Adrenal gland (tissue), 12 donors: Measurements from ENCODE around the gene HS3ST1. TPM values are rescaled to one million over a fixed set of nuclear protein-coding genes. Genes with fewer than 3 reads are reported as not detected.

Experiments used
- DNase-seq, 7 donors: peaks; one replicate each; pipeline ENCODE4 v3.0.0-alpha.2; 2019 to 2020
- H3K27ac ChIP-seq, 5 donors: fragments of 200-600 bp; sonication (generic) in 4 of 5; 1 replicate in 3 of 5; 2 replicates in 2 of 5; pipeline versions ENCODE4 v1.5.1 to v1.8.0; 2016 to 2020; ENCODE audit warnings: mild to moderate bottlenecking in 1 of 5
- H3K27me3 ChIP-seq: fragments of 200-600 bp; 2 replicates; pipeline ENCODE4 v1.8.0; 2021
- H3K36me3 ChIP-seq, 2 donors: fragments of 200-600 bp; replicated peaks in 1 of 2; 1 replicate in 1 of 2; 2 replicates in 1 of 2; pipeline versions ENCODE4 v1.5.1 to v1.8.0; 2018 to 2022
- H3K4me1 ChIP-seq, 2 donors: fragments of 200-600 bp; replicated peaks in 1 of 2; 1 replicate in 1 of 2; 2 replicates in 1 of 2; pipeline versions ENCODE4 v1.5.1 to v1.8.0; 2018 to 2021
- H3K4me3 ChIP-seq, 4 donors: fragments of 200-600 bp; sonication (generic) in 3 of 4; one replicate each; pipeline ENCODE4 v1.5.1; 2016 to 2018
- H3K9me3 ChIP-seq, 3 donors: fragments of 200-600 bp; sonication (generic) in 1 of 3; replicated peaks in 1 of 3; 1 replicate in 2 of 3; 2 replicates in 1 of 3; pipeline versions ENCODE4 v1.5.1 to v1.8.0; 2016 to 2021
- CTCF ChIP-seq, 6 experiments: fragments of 450-650 bp in 4 of 6; fragments of 200-600 bp in 2 of 6; sonication (generic) in 1 of 6; IDR thresholded peaks; 1 replicate in 5 of 6; 2 replicates in 1 of 6; pipeline versions ENCODE4 v1.5.1 to v1.8.0; 2016 to 2021; ENCODE audit warnings: antibody characterized with exemption in 6 of 6, mild to moderate bottlenecking in 2 of 6, moderate library complexity in 1 of 6
- POLR2A ChIP-seq, 2 donors: fragments of 450-650 bp; IDR thresholded peaks; one replicate each; pipeline ENCODE4 v1.6.1; 2017; ENCODE audit warnings: antibody characterized with exemption in 2 of 2, mild to moderate bottlenecking in 2 of 2, moderate library complexity in 1 of 2
- WGBS, 4 donors: extraction: QIAGEN DNeasy Blood & Tissue Kit in 2 of 4; methylation state at CpG; one replicate each; pipeline versions ENCODE4 v1.1.5 to v1.1.7; 2013 to 2017; 5-methylcytosine and 5-hydroxymethylcytosine counted together
- intact Hi-C, 2 donors: fragments of 100-400 bp; cut with DNase I; formaldehyde crosslinking; loops; one replicate each; pipeline versions ENCODE4 v1.14.1 to v1.15.0; 2022 to 2023
- polyA plus RNA-seq, 3 donors: library from polyadenylated mRNA; stranded (reverse); fragments of 200-250 nt in 2 of 3; fragments of 350-450 nt in 1 of 3; fragmentation: Illumina TruSeq in 1 of 3; extraction: RNeasy Lipid Tissue Mini Kit (QIAGEN cat#74804) in 1 of 3; gene quantifications; one replicate each; pipeline ENCODE4 v1.2.3, GENCODE V29; 2013 to 2014
- total RNA-seq, 9 donors: library from RNA; depleted of rRNA in 4 of 9; stranded (reverse); fragments of >200 nt in 4 of 9; fragments of 120-200 nt in 1 of 9; fragmentation: NEBNext Ultra II Directional in 1 of 9; extraction: Animal tissue kit (Norgen Biotek cat#: 25700) in 1 of 9; gene quantifications; one replicate each; pipeline versions ENCODE4 v1.1.0 to v1.2.4, GENCODE V29; 2013 to 2023
- donor health status: healthy with polysubstance abuse.
- donor health status: Bipolar disorder and iron deficiency.
- donor health status: DM: yes; HTN: yes; CAD: no.
- donor health status: DM: no; HTN: no; CAD: no.
- donor health status: DM: no; HTN: no; CAD: no.
- donor health status: DM: yes; HTN: yes; CAD: no.

HS3ST1 gene
- total and polyA plus RNA-seq, 12 donors: 0.60 to 7.8 (median 2.4) TPM

- Histone ChIP-seq H3K27ac (no peak overlapping the region), H3K4me3 (no peak overlapping the region), H3K27me3 (no peaks in the 10 kb centered on the region), H3K36me3 (no peaks in the 10 kb centered on the region), H3K9me3 (no peaks in the 10 kb centered on the region), H3K4me1 (peaks cover 3 to 18% of the 10 kb centered on the region in 2 donors)
- intact Hi-C loops: loop anchor here in 1 of 2 donors (10.0 kb wide), 1 partner anchor 301 kb away; no protein-coding TSS in a partner anchor
- WGBS, 4 donors: 56 to 73% (median 62%) methylated on average over 6 of the region's 6 CpGs
- DNase-seq: no peak
- TF ChIP-seq POLR2A (IDR thresholded peaks at IDR 0.05) (no peak), CTCF (IDR thresholded peaks at IDR 0.05) (no peak)
Observed at GRCh38 chr4:11423465-11423864, 5.2 kb downstream of the HS3ST1 start.

GRCh38 chr4:11421116-11421515, 7.6 kb downstream of the HS3ST1 start:
- intact Hi-C loops: loop anchor here in 1 of 2 donors (10.0 kb wide), 1 partner anchor 304 kb away; no protein-coding TSS in a partner anchor
- Histone ChIP-seq H3K9me3 (no peaks in the 10 kb centered on the region), H3K27me3 (no peaks in the 10 kb centered on the region), H3K4me3 (no peak overlapping the region), H3K36me3 (no peaks in the 10 kb centered on the region), H3K27ac (no peak overlapping the region), H3K4me1 (peaks cover 0 to 5% of the 10 kb centered on the region in 2 donors)
- WGBS, 4 donors: 87 to 95% (median 88%) methylated on average over 3 of the region's 3 CpGs
- TF ChIP-seq CTCF (IDR thresholded peaks at IDR 0.05) (no peak), POLR2A (IDR thresholded peaks at IDR 0.05) (no peak)
- no peak for DNase-seq

GRCh38 chr4:11420327-11420726, 8.4 kb downstream of the HS3ST1 start:
- Histone ChIP-seq H3K27me3 (no peaks in the 10 kb centered on the region), H3K9me3 (no peaks in the 10 kb centered on the region)

GRCh38 chr4:11418610-11419009, 10.1 kb downstream of the HS3ST1 start:
- no peak overlapping the region for H3K4me3 ChIP-seq
- intact Hi-C loops: no loop called here
- H3K9me3 ChIP-seq: no peaks in the 10 kb centered on the region
- no peak for DNase-seq
- peaks cover 0 to 2% of the 10 kb centered on the region in 2 donors for H3K4me1 ChIP-seq
- H3K36me3 ChIP-seq: no peaks in the 10 kb centered on the region
- H3K27ac ChIP-seq: no peak overlapping the region
- TF ChIP-seq POLR2A (IDR thresholded peaks at IDR 0.05) (no peak), CTCF (IDR thresholded peaks at IDR 0.05) (no peak)
- no peaks in the 10 kb centered on the region for H3K27me3 ChIP-seq

More at GRCh38 chr4:11420327-11420726, 8.4 kb downstream of the HS3ST1 start:
- TF ChIP-seq POLR2A (IDR thresholded peaks at IDR 0.05) (no peak), CTCF (IDR thresholded peaks at IDR 0.05) (no peak)
- H3K4me3 ChIP-seq: no peak overlapping the region
- H3K4me1 ChIP-seq: peaks cover 0 to 5% of the 10 kb centered on the region in 2 donors
- 80 to 94% (median 92%) methylated on average over 8 of the region's 8 CpGs for WGBS, 4 donors
- no peak for DNase-seq
- H3K27ac ChIP-seq: no peak overlapping the region
- H3K36me3 ChIP-seq: no peaks in the 10 kb centered on the region
- intact Hi-C loops: loop anchor here in 1 of 2 donors (10.0 kb wide), 1 partner anchor 304 kb away; no protein-coding TSS in a partner anchor
